Skin of body (tissue), 2 donors: Measurements from ENCODE around the gene PLSCR4. TPM values are rescaled to one million over a fixed set of nuclear protein-coding genes. Genes with fewer than 3 reads are reported as not detected.

Experiments
- DNase-seq: peaks from one replicate; lab custom pipeline; 2025; lab: John Stamatoyannopoulos, UW
- total RNA-seq: library from RNA; depleted of rRNA; stranded (reverse); fragments of >200 nt; gene quantifications from one replicate; pipeline ENCODE4 v1.2.3, GENCODE V29; 2014

The PLSCR4 gene
- total RNA-seq, 1 donor from 2014 or later = 54.4 TPM

- peak; percentile 40 for DNase-seq
These were observed 89.3 kb downstream of the PLSCR4 start for GRCh38 chr3:146161663-146162002.

GRCh38 chr3:146160964-146161662 lies 89.8 kb downstream of the PLSCR4 start, which contains the start of gene PLOD2:
PLOD2 (minus strand) TSS chr3:146161184; CDS start chr3:146160989, 195 bp downstream.
- DNase-seq = peak; percentile 62

GRCh38 chr3:146160321-146160963 lies 90.5 kb downstream of the PLSCR4 start:
- DNase-seq = peak; percentile 73

GRCh38 chr3:146159616-146160320 lies 91.1 kb downstream of the PLSCR4 start:
- DNase-seq = peak; percentile 78

- DNase-seq = no peak
These were observed 91.9 kb downstream of the PLSCR4 start for GRCh38 chr3:146159037-146159436.

- no peak for DNase-seq
These were observed 93.4 kb downstream of the PLSCR4 start for GRCh38 chr3:146157325-146158060.

GRCh38 chr3:146156666-146157314 lies 94.1 kb downstream of the PLSCR4 start:
- no peak for DNase-seq

GRCh38 chr3:146156095-146156494 lies 94.8 kb downstream of the PLSCR4 start:
- DNase-seq = no peak

- DNase-seq = no peak
These were observed 95.9 kb downstream of the PLSCR4 start for GRCh38 chr3:146154995-146155394.

- no peak for DNase-seq
These were observed 96.6 kb downstream of the PLSCR4 start for GRCh38 chr3:146154316-146154715.

GRCh38 chr3:146153429-146153828 lies 97.5 kb downstream of the PLSCR4 start:
- DNase-seq = no peak

GRCh38 chr3:146152834-146153233 lies 98.1 kb downstream of the PLSCR4 start:
- no peak for DNase-seq

GRCh38 chr3:146148468-146148931 lies 102.4 kb downstream of the PLSCR4 start:
- no peak for DNase-seq

GRCh38 chr3:146145642-146146041 lies 105.3 kb downstream of the PLSCR4 start:
- DNase-seq = no peak

- DNase-seq = no peak
These were observed 108.1 kb downstream of the PLSCR4 start for GRCh38 chr3:146142757-146143156.

Other genes with a start within 250 kb of the PLSCR4 start
- 24.2 TPM for gene PLOD2, start 89.9 kb downstream of the PLSCR4 start, total RNA-seq
- not detected for gene PLSCR2, start 218.5 kb upstream of the PLSCR4 start, total RNA-seq